Astrocyte (in vitro differentiated cells and primary cell): Measurements from ENCODE around the gene C10orf143.

Experiments
- EZH2 ChIP-seq: IDR thresholded peaks from 2 replicates; pipeline ENCODE4 v1.6.1; 2012; ENCODE audit warnings: mild to moderate bottlenecking, low read length, inconsistent platforms; ENCODE audit not compliant: insufficient read depth
- TF ChIP-seq, protein P1 (sequence below): IDR thresholded peaks from 2 replicates; pipeline ENCODE4 v1.5.1; 2011; ENCODE audit warnings: low read depth, mild to moderate bottlenecking, inconsistent platforms, low read length, moderate library complexity; ENCODE audit not compliant: insufficient read depth

DNA sequence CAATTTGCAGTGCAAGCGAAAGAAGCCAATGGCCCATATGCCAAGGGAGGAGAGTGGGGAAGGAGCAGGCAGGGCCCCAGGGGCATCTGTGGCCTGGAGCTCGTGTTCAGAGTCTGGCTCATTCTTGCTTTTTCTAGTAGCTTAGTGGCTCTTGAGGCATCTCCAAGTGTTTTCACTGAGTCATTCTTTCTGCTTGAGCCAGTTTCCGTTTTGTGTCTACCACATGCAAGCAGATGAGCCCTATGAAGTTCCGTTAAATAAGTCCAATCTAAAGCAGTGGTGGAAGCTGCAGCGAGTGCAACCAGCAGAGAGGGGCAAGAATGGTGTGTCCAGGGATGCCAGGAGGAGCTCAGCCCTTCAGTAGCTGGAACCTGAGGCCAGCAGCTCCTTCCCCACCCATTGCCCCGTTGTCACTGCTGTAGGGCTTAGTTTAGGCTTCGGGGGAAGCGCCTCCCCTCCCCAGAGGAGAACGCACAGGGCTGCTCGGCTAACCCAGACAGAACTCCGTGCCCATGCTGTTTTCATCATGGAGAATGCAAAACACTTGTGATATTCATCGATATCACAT lies 89.2 kb downstream of the C10orf143 start:
- TF ChIP-seq, protein P1, sequence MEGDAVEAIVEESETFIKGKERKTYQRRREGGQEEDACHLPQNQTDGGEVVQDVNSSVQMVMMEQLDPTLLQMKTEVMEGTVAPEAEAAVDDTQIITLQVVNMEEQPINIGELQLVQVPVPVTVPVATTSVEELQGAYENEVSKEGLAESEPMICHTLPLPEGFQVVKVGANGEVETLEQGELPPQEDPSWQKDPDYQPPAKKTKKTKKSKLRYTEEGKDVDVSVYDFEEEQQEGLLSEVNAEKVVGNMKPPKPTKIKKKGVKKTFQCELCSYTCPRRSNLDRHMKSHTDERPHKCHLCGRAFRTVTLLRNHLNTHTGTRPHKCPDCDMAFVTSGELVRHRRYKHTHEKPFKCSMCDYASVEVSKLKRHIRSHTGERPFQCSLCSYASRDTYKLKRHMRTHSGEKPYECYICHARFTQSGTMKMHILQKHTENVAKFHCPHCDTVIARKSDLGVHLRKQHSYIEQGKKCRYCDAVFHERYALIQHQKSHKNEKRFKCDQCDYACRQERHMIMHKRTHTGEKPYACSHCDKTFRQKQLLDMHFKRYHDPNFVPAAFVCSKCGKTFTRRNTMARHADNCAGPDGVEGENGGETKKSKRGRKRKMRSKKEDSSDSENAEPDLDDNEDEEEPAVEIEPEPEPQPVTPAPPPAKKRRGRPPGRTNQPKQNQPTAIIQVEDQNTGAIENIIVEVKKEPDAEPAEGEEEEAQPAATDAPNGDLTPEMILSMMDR: no peak
- TF ChIP-seq EZH2: no peak
